Ovary (tissue), 9 donors: ENCODE data around the gene PHC2. TPM values are rescaled to one million over a fixed set of nuclear protein-coding genes. Genes with fewer than 3 reads are reported as not detected.

Experiments
- DNase-seq, 5 donors: peaks; one replicate each; pipeline ENCODE4 v3.0.0-alpha.2; 2019 to 2020
- H3K27ac ChIP-seq, 2 donors: fragments of 200-600 bp; one replicate each; pipeline versions ENCODE4 v1.5.1 to v1.8.0; 2019 to 2022
- H3K27me3 ChIP-seq: fragments of 200-600 bp; one replicate; pipeline ENCODE4 v1.8.0; 2022
- H3K36me3 ChIP-seq: fragments of 200-600 bp; sonication (generic); one replicate; pipeline ENCODE4 v1.5.1; 2019
- H3K4me1 ChIP-seq: one replicate; pipeline ENCODE4 v1.8.1; 2013; ENCODE audit warnings: mild to moderate bottlenecking, moderate library complexity; ENCODE audit not compliant: insufficient read depth
- H3K4me3 ChIP-seq: fragments of 200-600 bp; sonication (generic); one replicate; pipeline ENCODE4 v1.5.1; 2017
- H3K9me3 ChIP-seq, 2 donors: fragments of 200-600 bp in 1 of 2; sonication (generic) in 1 of 2; one replicate each; pipeline versions ENCODE4 v1.5.1 to v1.8.1; 2013 to 2019; ENCODE audit warnings: mild to moderate bottlenecking in 1 of 2, moderate library complexity in 1 of 2
- CTCF ChIP-seq, 3 donors: fragments of 450-650 bp in 2 of 3; fragments of 200-600 bp in 1 of 3; IDR thresholded peaks; one replicate each; pipeline versions ENCODE4 v1.5.1 to v1.8.0; 2016 to 2022; ENCODE audit warnings: antibody characterized with exemption in 3 of 3, mild to moderate bottlenecking in 1 of 3
- EP300 ChIP-seq: sonication (generic); formaldehyde crosslinking; IDR thresholded peaks from one replicate; pipeline ENCODE4 v1.6.1; 2017; ENCODE audit warnings: antibody characterized with exemption
- POLR2A ChIP-seq: fragments of 450-650 bp; IDR thresholded peaks from one replicate; pipeline ENCODE4 v1.6.1; 2017; ENCODE audit warnings: antibody characterized with exemption, mild to moderate bottlenecking, moderate library complexity
- WGBS, 3 donors: extraction: QIAGEN DNeasy Blood & Tissue Kit in 1 of 3; methylation state at CpG; one replicate each; pipeline versions ENCODE4 v1.1.5 to v1.1.7; 2013 to 2017; 5-methylcytosine and 5-hydroxymethylcytosine counted together
- intact Hi-C, 4 donors: fragments of 100-400 bp; cut with DNase I; formaldehyde crosslinking; loops; one replicate each; pipeline versions ENCODE4 v1.11.0 to v1.15.1; 2022 to 2023
- polyA plus RNA-seq, 2 donors: library from polyadenylated mRNA; stranded (reverse); fragments of 200-250 nt in 1 of 2; fragments of 350-450 nt in 1 of 2; fragmentation: Illumina TruSeq in 1 of 2; extraction: RNeasy Lipid Tissue Mini Kit (QIAGEN cat#74804) in 1 of 2; gene quantifications; one replicate each; pipeline ENCODE4 v1.2.3, GENCODE V29; 2013 to 2014
- total RNA-seq, 7 donors: library from RNA; depleted of rRNA in 2 of 7; stranded (reverse); fragments of >200 nt in 2 of 7; fragmentation: NEBNext Ultra II Directional in 3 of 7; extraction: Animal tissue kit (Norgen Biotek cat#: 25700) in 3 of 7; gene quantifications; one replicate each; pipeline versions ENCODE4 v1.1.0 to v1.2.4, GENCODE V29; 2016 to 2023
- donor health status: DM: no; HTN: no; CAD: no; lungs with moderate emphysema.
- donor health status: DM: no; HTN: no; CAD: no.
- donor health status: Bipolar disorder and iron deficiency.
- donor health status: DM: yes; HTN: yes; CAD: no.
- donor health status: DM: no; HTN: no; CAD: no.
- donor health status: DM: yes; HTN: yes; CAD: no.

Gene PHC2
- total and polyA plus RNA-seq, 9 donors: 52.3 to 101 (median 85.5) TPM

DNA sequence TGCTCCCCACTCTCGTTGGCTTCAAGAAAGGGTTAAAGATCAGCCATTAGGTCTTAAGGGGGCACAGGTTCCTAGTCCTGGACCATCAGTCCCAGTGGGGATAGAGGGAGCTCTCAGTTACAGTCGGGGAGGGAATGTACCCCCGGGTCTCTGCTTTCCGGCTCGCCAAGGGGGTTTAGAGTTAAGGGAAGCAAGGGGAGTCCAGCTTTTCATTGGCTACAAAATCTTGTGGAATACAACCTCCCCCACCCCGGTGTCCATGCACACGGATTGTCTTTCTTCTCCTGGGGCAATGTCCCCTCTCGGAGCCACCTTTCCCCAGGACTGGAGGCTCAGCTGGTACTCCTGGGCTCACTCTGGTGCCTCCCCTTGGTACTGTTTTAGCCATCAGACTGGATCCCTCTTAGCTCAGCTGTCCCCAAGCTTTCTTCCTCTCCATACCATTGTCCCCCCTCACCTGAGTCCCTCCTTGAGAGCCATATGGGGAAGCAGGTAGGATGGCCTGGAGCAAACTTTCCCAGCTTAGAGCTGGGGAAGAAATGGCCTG lies 110.2 kb downstream of the PHC2 start, which contains the start of gene A3GALT2:
Gene A3GALT2, minus strand, starts transcription at position 480 of the 547 bp plus-strand sequence. Its CDS starts 0 bp downstream, at position 480.
- DNase-seq: no peak
- H3K36me3 ChIP-seq: no peaks in the 10 kb centered on the region
- TF ChIP-seq EP300 (no peak), POLR2A (no peak), CTCF (IDR thresholded peaks at IDR 0.05) (no peak)
- H3K4me1 ChIP-seq: no peaks in the 10 kb centered on the region
- 53 to 61% (median 57%) methylated on average over 8 of the region's 8 CpGs for WGBS, 3 donors
- H3K9me3 ChIP-seq: no peaks in the 10 kb centered on the region
- intact Hi-C loops: no loop called here
- H3K4me3 ChIP-seq: no peak within 1 kb of the TSS
- no peak within 1 kb of the TSS for H3K27ac ChIP-seq
- H3K27me3 ChIP-seq: no peaks in the 10 kb centered on the region

DNA sequence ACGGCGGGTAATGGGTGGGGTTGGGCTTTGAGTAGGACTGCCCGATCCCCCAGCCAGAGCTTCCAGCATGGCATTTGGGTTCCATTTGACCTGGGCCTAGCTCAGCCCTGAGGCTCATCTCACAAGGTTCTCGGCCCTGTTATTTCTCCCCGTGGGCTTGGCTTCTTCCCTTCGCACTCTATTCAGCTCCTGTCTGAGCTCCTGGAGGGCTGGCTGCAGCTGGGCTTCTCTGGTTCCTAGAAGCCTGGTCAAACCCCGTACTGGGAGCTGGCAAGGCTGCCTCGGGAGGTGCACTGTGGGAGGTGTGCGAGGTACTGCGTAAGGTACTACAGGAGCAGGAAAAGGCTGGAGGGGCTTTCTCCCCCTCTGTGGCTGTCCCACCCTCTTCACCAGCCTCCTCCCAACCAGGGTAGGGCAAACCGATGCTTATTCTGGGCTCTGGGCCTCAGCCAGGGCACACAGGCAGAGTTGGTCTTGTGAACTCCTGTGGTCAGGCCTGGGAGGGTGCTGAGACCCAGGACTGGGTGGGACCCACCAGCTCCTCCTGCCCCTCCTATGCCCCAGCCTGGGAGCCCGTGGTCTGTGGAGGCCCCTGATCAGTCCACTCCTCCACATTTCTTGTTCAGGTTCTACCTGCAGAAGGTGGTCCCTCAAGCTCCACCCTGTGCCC lies 110.8 kb downstream of the PHC2 start:
- TF ChIP-seq POLR2A (no peak), EP300 (no peak), CTCF (IDR thresholded peaks at IDR 0.05) (no peak)

GRCh38 chr1:33319186-33319948 lies 111.5 kb downstream of the PHC2 start:
- Histone ChIP-seq H3K9me3 (no peaks in the 10 kb centered on the region), H3K27ac (no peak overlapping the region), H3K4me1 (no peaks in the 10 kb centered on the region), H3K27me3 (no peaks in the 10 kb centered on the region), H3K4me3 (no peak overlapping the region), H3K36me3 (no peaks in the 10 kb centered on the region)
- WGBS, 3 donors: 85 to 92% (median 89%) methylated on average over 9 of the region's 9 CpGs
- TF ChIP-seq EP300 (no peak), POLR2A (no peak), CTCF (IDR thresholded peaks at IDR 0.05) (no peak)
- DNase-seq: no peak
- intact Hi-C loops: no loop called here

More for the DNA sequence above, 110.8 kb downstream of the PHC2 start:
- 60 to 74% (median 68%) methylated on average over 12 of the region's 12 CpGs for WGBS, 3 donors
- H3K36me3 ChIP-seq: no peaks in the 10 kb centered on the region
- H3K27ac ChIP-seq: no peak overlapping the region
- H3K4me1 ChIP-seq: no peaks in the 10 kb centered on the region
- H3K4me3 ChIP-seq: no peak overlapping the region
- no peak for DNase-seq
- H3K9me3 ChIP-seq: no peaks in the 10 kb centered on the region
- intact Hi-C loops: no loop called here
- no peaks in the 10 kb centered on the region for H3K27me3 ChIP-seq

DNA sequence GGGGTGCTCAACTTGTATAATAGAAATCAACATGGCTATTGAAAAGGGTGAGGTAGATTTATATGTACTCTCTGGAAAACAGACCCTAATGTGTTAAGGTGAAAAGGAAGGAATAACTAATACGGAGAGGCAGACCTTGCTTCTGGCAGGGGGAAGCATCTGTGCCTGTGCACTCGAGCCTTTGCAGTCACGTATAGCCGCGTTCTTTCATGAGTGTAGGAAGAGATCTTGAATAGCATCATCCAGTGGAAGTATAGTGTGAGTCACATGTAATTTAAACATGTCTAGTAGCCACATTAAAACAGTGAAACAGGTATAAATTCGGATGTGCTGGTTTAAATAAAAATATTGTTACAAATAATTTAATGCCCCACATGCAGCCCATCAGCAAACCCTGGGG lies 112.9 kb downstream of the PHC2 start:
- Histone ChIP-seq H3K4me3 (no peak overlapping the region), H3K9me3 (no peaks in the 10 kb centered on the region), H3K36me3 (no peaks in the 10 kb centered on the region), H3K4me1 (no peaks in the 10 kb centered on the region), H3K27me3 (no peaks in the 10 kb centered on the region), H3K27ac (no peak overlapping the region)
- TF ChIP-seq EP300: no peak
- TF ChIP-seq CTCF (IDR thresholded peaks at IDR 0.05): no peak
- no peak for TF ChIP-seq POLR2A
- DNase-seq: no peak
- WGBS, 3 donors: 59 to 75% (median 68%) methylated on average over 6 of the region's 6 CpGs
- intact Hi-C loops: no loop called here
